Measurements from ENCODE around the gene ACO2. TPM values are rescaled to one million over a fixed set of nuclear protein-coding genes. Genes with fewer than 3 reads are reported as not detected.

ACO2 gene
- total RNA-seq, 2 experiments from 2014 or later = 96.5 to 97.7 TPM

DNA sequence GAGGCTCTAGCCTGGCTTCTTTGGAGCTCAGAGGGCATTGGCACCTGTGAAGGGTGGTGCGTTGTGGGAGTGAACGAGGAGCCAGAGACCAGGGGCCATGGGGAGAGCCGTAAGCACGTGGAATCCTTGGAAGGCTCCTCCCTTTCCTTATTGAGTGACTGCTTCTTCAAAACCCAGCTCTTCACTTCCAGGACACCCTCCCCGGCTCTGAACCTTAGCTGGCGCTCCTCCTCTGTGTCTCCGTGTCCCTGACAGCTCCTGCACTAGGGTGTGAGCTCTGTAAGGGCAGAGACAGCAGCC, 49.1 kb downstream of the ACO2 start:
- CTCF ChIA-PET = interaction anchor here (0.7 to 5.1 kb wide), 21 partner anchors 8 to 149 kb away, joined by 3 to 71 read pairs (median 3); partner anchors contain the start of gene POLR3H
- no peak for TF ChIP-seq CTCF (IDR thresholded peaks at IDR 0.05)

GRCh38 chr22:41521126-41521525, 52.2 kb downstream of the ACO2 start:
- Mint-ChIP-seq H3K4me3 (no peak overlapping the region), H3K36me3 (ENCODE audit: low read depth) (peaks cover 6% of the 10 kb centered on the region), H3K4me1 (ENCODE audit: low read depth) (peaks cover 23% of the 10 kb centered on the region), H3K27ac (no peak overlapping the region), H3K9me3 (no peaks in the 10 kb centered on the region), H3K27me3 (no peaks in the 10 kb centered on the region)
- ATAC-seq (no peak), DNase-seq (no peak)
- TF ChIP-seq CTCF (IDR thresholded peaks at IDR 0.05) = no peak
- ChIA-PET POLR2A (interaction anchor here (0.7 kb wide), 1 partner anchor 219 kb away, joined by 4 read pairs; no protein-coding TSS in a partner anchor), CTCF (interaction anchor here (8.4 kb wide), 1 partner anchor 120 kb away, joined by 106 read pairs; no protein-coding TSS in a partner anchor)
- intact Hi-C loops (cut with micrococcal nuclease) = no loop called here

More for the DNA sequence above, 49.1 kb downstream of the ACO2 start:
- intact Hi-C loops (cut with micrococcal nuclease) = no loop called here
- ATAC-seq (no peak), DNase-seq (no peak)
- no peak overlapping the region for H3K27ac Mint-ChIP-seq
- peaks cover 7% of the 10 kb centered on the region for H3K4me1 Mint-ChIP-seq (ENCODE audit: low read depth)
- POLR2A ChIA-PET = interaction anchor here (0.6 to 2.4 kb wide), 5 partner anchors 20 to 114 kb away, joined by 3 to 9 read pairs (median 4); partner anchors contain the start of gene TOB2
- H3K9me3 Mint-ChIP-seq = no peaks in the 10 kb centered on the region
- H3K36me3 Mint-ChIP-seq (ENCODE audit: low read depth) = peaks cover 8% of the 10 kb centered on the region
- H3K27me3 Mint-ChIP-seq = no peaks in the 10 kb centered on the region
- no peak overlapping the region for H3K4me3 Mint-ChIP-seq

GRCh38 chr22:41522813-41523212, 53.9 kb downstream of the ACO2 start:
- POLR2A ChIA-PET = no interaction called here
- peaks cover 4% of the 10 kb centered on the region for H3K36me3 Mint-ChIP-seq (ENCODE audit: low read depth)
- H3K27ac Mint-ChIP-seq = peak overlapping the region; percentile 70
- no peak overlapping the region for H3K4me3 Mint-ChIP-seq
- CTCF ChIA-PET = interaction anchor here (8.4 kb wide), 1 partner anchor 121 kb away, joined by 106 read pairs; no protein-coding TSS in a partner anchor
- no peak for TF ChIP-seq CTCF (IDR thresholded peaks at IDR 0.05)
- no peaks in the 10 kb centered on the region for H3K27me3 Mint-ChIP-seq
- intact Hi-C loops (cut with micrococcal nuclease) = no loop called here
- peaks cover 16% of the 10 kb centered on the region for H3K4me1 Mint-ChIP-seq (ENCODE audit: low read depth)
- no peak for DNase-seq
- no peak for ATAC-seq
- H3K9me3 Mint-ChIP-seq = no peaks in the 10 kb centered on the region

GRCh38 chr22:41523464-41524221, 54.7 kb downstream of the ACO2 start:
- no peak for DNase-seq
- ChIA-PET POLR2A (interaction anchor here (1.1 to 1.5 kb wide), 3 partner anchors 17 to 127 kb away, joined by 3 to 4 read pairs (median 4); no protein-coding TSS in a partner anchor), CTCF (interaction anchor here (1.5 to 8.4 kb wide), 2 partner anchors 11 to 122 kb away, joined by 4 to 106 read pairs; no protein-coding TSS in a partner anchor)
- no peaks in the 10 kb centered on the region for H3K9me3 Mint-ChIP-seq
- no peak for ATAC-seq
- no peak overlapping the region for H3K4me3 Mint-ChIP-seq
- peaks cover 6% of the 10 kb centered on the region for H3K36me3 Mint-ChIP-seq (ENCODE audit: low read depth)
- H3K27ac Mint-ChIP-seq = peak overlapping the region; percentile 76
- no peak for TF ChIP-seq CTCF (IDR thresholded peaks at IDR 0.05)
- peaks cover 16% of the 10 kb centered on the region for H3K4me1 Mint-ChIP-seq (ENCODE audit: low read depth)
- no peaks in the 10 kb centered on the region for H3K27me3 Mint-ChIP-seq
- intact Hi-C loops (cut with micrococcal nuclease) = no loop called here

DNA sequence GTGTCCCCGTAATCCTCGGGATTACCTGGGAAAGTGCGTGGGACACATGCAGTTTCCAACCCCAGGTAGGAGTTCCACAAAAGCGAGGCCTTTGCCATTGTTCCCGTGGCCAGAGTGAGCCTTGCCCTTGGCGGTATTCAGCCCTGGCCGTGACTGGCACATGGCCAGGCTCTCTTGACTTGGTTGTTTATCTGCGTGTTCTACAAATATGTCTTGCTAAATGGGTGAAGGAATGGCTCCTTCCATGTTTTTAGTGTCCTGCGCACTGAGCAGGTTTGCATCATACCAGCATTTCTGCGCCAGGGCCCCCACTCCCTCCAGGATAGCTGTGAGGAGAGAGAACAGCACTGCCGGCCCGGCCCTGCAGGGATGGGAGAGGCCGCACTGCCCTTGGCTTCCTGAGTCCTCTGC, 55.3 kb downstream of the ACO2 start:
- Mint-ChIP-seq H3K4me1 (ENCODE audit: low read depth) (peaks cover 16% of the 10 kb centered on the region), H3K9me3 (no peaks in the 10 kb centered on the region), H3K4me3 (no peak overlapping the region), H3K27ac (peak overlapping the region; percentile 76), H3K36me3 (ENCODE audit: low read depth) (peaks cover 9% of the 10 kb centered on the region), H3K27me3 (no peaks in the 10 kb centered on the region)
- intact Hi-C loops (cut with micrococcal nuclease) = no loop called here
- ATAC-seq (peak; percentile 4), DNase-seq (no peak)
- no peak for TF ChIP-seq CTCF (IDR thresholded peaks at IDR 0.05)
- CTCF ChIA-PET = interaction anchor here (0.9 to 8.4 kb wide), 3 partner anchors 11 to 123 kb away, joined by 3 to 106 read pairs (median 4); no protein-coding TSS in a partner anchor
- POLR2A ChIA-PET = interaction anchor here (1.1 to 1.5 kb wide), 3 partner anchors 18 to 127 kb away, joined by 3 to 4 read pairs (median 4); no protein-coding TSS in a partner anchor
